ENCODE results near the gene HDAC4.

DNA sequence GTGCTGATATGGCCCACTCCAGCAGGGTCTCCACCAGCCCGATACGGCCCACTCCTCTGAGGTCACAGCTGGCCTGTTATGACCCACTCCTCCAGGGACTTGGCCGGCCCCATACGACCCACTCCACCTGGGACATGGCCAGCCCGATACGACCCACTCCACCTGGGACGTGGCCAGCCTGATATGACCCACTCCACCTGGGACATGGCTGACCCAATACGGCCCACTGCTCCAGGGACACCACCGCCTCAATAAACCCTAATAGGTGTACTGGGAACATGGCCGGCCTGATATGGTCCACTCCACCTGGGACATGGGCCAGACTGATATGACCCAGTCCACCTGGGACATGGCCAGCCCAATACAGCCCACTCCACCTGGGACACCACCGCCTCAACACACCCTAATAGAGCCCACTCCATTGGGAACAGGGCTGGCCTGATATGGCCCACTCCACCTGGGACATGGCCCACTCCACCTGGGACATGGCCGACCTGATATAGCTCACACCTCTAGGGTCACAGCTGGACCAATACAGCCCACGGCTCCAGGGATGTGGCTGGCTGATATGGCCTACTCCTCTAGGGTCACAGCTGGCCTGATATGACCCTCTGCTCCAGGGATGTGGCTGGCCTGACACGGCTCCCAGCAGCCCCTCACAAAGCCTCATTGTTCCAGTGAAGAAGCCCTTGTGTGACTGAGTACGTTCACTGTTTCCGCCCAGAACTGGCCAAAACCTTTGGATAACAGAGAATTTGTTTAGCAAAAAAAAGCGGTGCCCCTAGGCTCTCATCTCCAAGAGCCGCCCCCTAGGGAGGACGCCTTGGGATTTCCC, 245.6 kb downstream of the HDAC4 start:
- TF ChIP-seq, protein P1, sequence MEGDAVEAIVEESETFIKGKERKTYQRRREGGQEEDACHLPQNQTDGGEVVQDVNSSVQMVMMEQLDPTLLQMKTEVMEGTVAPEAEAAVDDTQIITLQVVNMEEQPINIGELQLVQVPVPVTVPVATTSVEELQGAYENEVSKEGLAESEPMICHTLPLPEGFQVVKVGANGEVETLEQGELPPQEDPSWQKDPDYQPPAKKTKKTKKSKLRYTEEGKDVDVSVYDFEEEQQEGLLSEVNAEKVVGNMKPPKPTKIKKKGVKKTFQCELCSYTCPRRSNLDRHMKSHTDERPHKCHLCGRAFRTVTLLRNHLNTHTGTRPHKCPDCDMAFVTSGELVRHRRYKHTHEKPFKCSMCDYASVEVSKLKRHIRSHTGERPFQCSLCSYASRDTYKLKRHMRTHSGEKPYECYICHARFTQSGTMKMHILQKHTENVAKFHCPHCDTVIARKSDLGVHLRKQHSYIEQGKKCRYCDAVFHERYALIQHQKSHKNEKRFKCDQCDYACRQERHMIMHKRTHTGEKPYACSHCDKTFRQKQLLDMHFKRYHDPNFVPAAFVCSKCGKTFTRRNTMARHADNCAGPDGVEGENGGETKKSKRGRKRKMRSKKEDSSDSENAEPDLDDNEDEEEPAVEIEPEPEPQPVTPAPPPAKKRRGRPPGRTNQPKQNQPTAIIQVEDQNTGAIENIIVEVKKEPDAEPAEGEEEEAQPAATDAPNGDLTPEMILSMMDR (IDR thresholded peaks at IDR 0.05; ENCODE audit: insufficient read depth, low read length), result no peak
- TF ChIP-seq, protein P2, sequence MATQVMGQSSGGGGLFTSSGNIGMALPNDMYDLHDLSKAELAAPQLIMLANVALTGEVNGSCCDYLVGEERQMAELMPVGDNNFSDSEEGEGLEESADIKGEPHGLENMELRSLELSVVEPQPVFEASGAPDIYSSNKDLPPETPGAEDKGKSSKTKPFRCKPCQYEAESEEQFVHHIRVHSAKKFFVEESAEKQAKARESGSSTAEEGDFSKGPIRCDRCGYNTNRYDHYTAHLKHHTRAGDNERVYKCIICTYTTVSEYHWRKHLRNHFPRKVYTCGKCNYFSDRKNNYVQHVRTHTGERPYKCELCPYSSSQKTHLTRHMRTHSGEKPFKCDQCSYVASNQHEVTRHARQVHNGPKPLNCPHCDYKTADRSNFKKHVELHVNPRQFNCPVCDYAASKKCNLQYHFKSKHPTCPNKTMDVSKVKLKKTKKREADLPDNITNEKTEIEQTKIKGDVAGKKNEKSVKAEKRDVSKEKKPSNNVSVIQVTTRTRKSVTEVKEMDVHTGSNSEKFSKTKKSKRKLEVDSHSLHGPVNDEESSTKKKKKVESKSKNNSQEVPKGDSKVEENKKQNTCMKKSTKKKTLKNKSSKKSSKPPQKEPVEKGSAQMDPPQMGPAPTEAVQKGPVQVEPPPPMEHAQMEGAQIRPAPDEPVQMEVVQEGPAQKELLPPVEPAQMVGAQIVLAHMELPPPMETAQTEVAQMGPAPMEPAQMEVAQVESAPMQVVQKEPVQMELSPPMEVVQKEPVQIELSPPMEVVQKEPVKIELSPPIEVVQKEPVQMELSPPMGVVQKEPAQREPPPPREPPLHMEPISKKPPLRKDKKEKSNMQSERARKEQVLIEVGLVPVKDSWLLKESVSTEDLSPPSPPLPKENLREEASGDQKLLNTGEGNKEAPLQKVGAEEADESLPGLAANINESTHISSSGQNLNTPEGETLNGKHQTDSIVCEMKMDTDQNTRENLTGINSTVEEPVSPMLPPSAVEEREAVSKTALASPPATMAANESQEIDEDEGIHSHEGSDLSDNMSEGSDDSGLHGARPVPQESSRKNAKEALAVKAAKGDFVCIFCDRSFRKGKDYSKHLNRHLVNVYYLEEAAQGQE (IDR thresholded peaks at IDR 0.05; ENCODE audit: insufficient replicate concordance, low read depth), result no peak

Measured in HL-60 (cell line).